ENCODE data around the gene LMBR1.
"Not testable (repeated sequence)": the region's sequence is repeated elsewhere in the genome, so short reads cannot be mapped to it uniquely, and the experiment has no call there.

Gene LMBR1

GRCh38 chr7:156843582-156843981 is 49.4 kb downstream of the LMBR1 start:
- DNase-seq = not testable (repeated sequence)

- no peak for DNase-seq
Observed at GRCh38 chr7:156843157-156843556, 49.8 kb downstream of the LMBR1 start.

GRCh38 chr7:156842740-156843140 is 50.2 kb downstream of the LMBR1 start:
- no peak for DNase-seq

GRCh38 chr7:156842317-156842716 is 50.7 kb downstream of the LMBR1 start:
- no peak for DNase-seq

GRCh38 chr7:156841497-156841896 is 51.5 kb downstream of the LMBR1 start:
- no peak for DNase-seq

- no peak for DNase-seq
Observed at GRCh38 chr7:156840134-156840533, 52.8 kb downstream of the LMBR1 start.

- no peak for DNase-seq
Observed at GRCh38 chr7:156836443-156836842, 56.5 kb downstream of the LMBR1 start.

GRCh38 chr7:156834462-156834861 is 58.5 kb downstream of the LMBR1 start:
- no peak for DNase-seq

GRCh38 chr7:156833312-156833711 is 59.7 kb downstream of the LMBR1 start:
- no peak for DNase-seq

GRCh38 chr7:156832195-156832877 is 60.6 kb downstream of the LMBR1 start:
- no peak for DNase-seq

- no peak for DNase-seq
Observed at GRCh38 chr7:156829669-156830336, 63.2 kb downstream of the LMBR1 start.

- DNase-seq = no peak
Observed at GRCh38 chr7:156827587-156828203, 65.3 kb downstream of the LMBR1 start.

- no peak for DNase-seq
Observed at GRCh38 chr7:156823435-156823834, 69.5 kb downstream of the LMBR1 start.

GRCh38 chr7:156820445-156821063 is 72.4 kb downstream of the LMBR1 start:
- DNase-seq = no peak

GRCh38 chr7:156819733-156820295 is 73.2 kb downstream of the LMBR1 start:
- DNase-seq = no peak

GRCh38 chr7:156818133-156818532 is 74.8 kb downstream of the LMBR1 start:
- DNase-seq = no peak

- DNase-seq = peak in 1 of 2 donors; percentile 17
Observed at GRCh38 chr7:156816943-156817572, 75.9 kb downstream of the LMBR1 start.

GRCh38 chr7:156811706-156812105 is 81.3 kb downstream of the LMBR1 start:
- DNase-seq = no peak

GRCh38 chr7:156803656-156804055 is 89.3 kb downstream of the LMBR1 start:
- DNase-seq = not testable (repeated sequence)

GRCh38 chr7:156802214-156802613 is 90.8 kb downstream of the LMBR1 start:
- no peak for DNase-seq

GRCh38 chr7:156795415-156795814 is 97.6 kb downstream of the LMBR1 start:
- no peak for DNase-seq

- no peak for DNase-seq
Observed at GRCh38 chr7:156793334-156793733, 99.6 kb downstream of the LMBR1 start.

GRCh38 chr7:156792611-156793010 is 100.4 kb downstream of the LMBR1 start:
- DNase-seq = no peak

Measured in CD4-positive, alpha-beta T cell treated with Interleukin-1 beta for 1 hour (primary cell).